Neural progenitor cell (in vitro differentiated cells): ENCODE results near the gene LHFPL2. TPM values are rescaled to one million over a fixed set of nuclear protein-coding genes. Genes with fewer than 3 reads are reported as not detected.

ENCODE experiments used
- DNase-seq: peaks from one replicate; pipeline ENCODE4 v3.0.0-alpha.2; 2016; ENCODE audit warnings: low spot score
- H2AFZ ChIP-seq: fragments of 200-600 bp; sonication (generic); replicated peaks from 2 replicates; pipeline ENCODE4 v1.6.1; 2016; ENCODE audit warnings: antibody characterized with exemption
- H3F3A ChIP-seq: fragments of 200-600 bp; sonication (generic); 2 replicates; pipeline ENCODE4 v1.6.1; 2016; ENCODE audit warnings: antibody characterized with exemption, low read depth
- H3K27ac ChIP-seq: fragments of 200-600 bp; sonication (generic); 2 replicates; pipeline ENCODE4 v1.5.1; 2016; ENCODE audit warnings: mild to moderate bottlenecking
- H3K27me3 ChIP-seq: fragments of 200-600 bp; sonication (generic); 2 replicates; pipeline ENCODE4 v1.6.1; 2016; ENCODE audit warnings: mild to moderate bottlenecking, moderate library complexity
- H3K36me3 ChIP-seq: fragments of 200-600 bp; sonication (generic); 2 replicates; pipeline ENCODE4 v1.5.1; 2016
- H3K4me1 ChIP-seq: fragments of 200-600 bp; sonication (generic); 2 replicates; pipeline ENCODE4 v1.6.1; 2016; ENCODE audit warnings: mixed run types
- H3K4me2 ChIP-seq: fragments of 200-600 bp; sonication (generic); 2 replicates; pipeline ENCODE4 v1.6.1; 2016
- H3K4me3 ChIP-seq: fragments of 200-600 bp; sonication (generic); 2 replicates; pipeline ENCODE4 v1.5.1; 2016
- H3K79me2 ChIP-seq: fragments of 200-600 bp; sonication (generic); 2 replicates; pipeline ENCODE4 v1.6.1; 2016; ENCODE audit warnings: low read depth
- H3K9ac ChIP-seq: fragments of 200-600 bp; sonication (generic); 2 replicates; pipeline ENCODE4 v1.6.1; 2016
- H3K9me3 ChIP-seq: fragments of 200-600 bp; sonication (generic); 2 replicates; pipeline ENCODE4 v1.5.1; 2016; ENCODE audit warnings: low read depth
- H4K20me1 ChIP-seq: fragments of 200-600 bp; sonication (generic); 2 replicates; pipeline ENCODE4 v1.6.1; 2016; ENCODE audit warnings: low read depth
- H3K27ac Mint-ChIP-seq: 3 replicates; pipeline ENCODE4 v1.8.0; 2021; ENCODE audit warnings: mixed read lengths
- H3K27me3 Mint-ChIP-seq: 2 replicates; pipeline ENCODE4 v1.8.0; 2022; ENCODE audit warnings: low read depth, mild to moderate bottlenecking, inconsistent platforms, moderate library complexity, mixed read lengths; ENCODE audit not compliant: insufficient read depth
- H3K36me3 Mint-ChIP-seq: 3 replicates; pipeline ENCODE4 v1.8.0; 2021; ENCODE audit warnings: mixed read lengths
- H3K4me1 Mint-ChIP-seq: 3 replicates; pipeline ENCODE4 v1.8.0; 2021; ENCODE audit warnings: mixed read lengths
- H3K4me3 Mint-ChIP-seq: 3 replicates; pipeline ENCODE4 v1.8.0; 2021; ENCODE audit warnings: mild to moderate bottlenecking, moderate library complexity, mixed read lengths
- H3K9me3 Mint-ChIP-seq: 3 replicates; pipeline ENCODE4 v1.8.0; 2020; ENCODE audit warnings: mixed read lengths
- CTCF ChIP-seq: fragments of 200-600 bp; sonication (generic); IDR thresholded peaks from 2 replicates; pipeline ENCODE4 v1.5.1; 2017; ENCODE audit warnings: antibody characterized with exemption, mild to moderate bottlenecking
- EZH2 ChIP-seq: fragments of 200-600 bp; sonication (generic); IDR thresholded peaks from 2 replicates; pipeline ENCODE4 v1.6.1; 2017; ENCODE audit warnings: antibody characterized with exemption, mild to moderate bottlenecking, moderate library complexity
- EZH2phosphoT487 ChIP-seq: fragments of 200-600 bp; sonication (generic); IDR thresholded peaks from 2 replicates; pipeline ENCODE4 v1.6.1; 2017; ENCODE audit warnings: antibody characterized with exemption
- total RNA-seq: library from RNA; depleted of rRNA; stranded (reverse); fragments of >200 nt; gene quantifications from 2 replicates; pipeline ENCODE4 v1.2.3, GENCODE V29; 2015; ENCODE audit warnings: low replicate concordance

Gene LHFPL2
- total RNA-seq, 1 donor from 2014 or later, result 21.1 TPM

- H3K27ac ChIP-seq, result no peak overlapping the region
Observed at GRCh38 chr5:78627766-78628165, 20.8 kb downstream of the LHFPL2 start.

GRCh38 chr5:78627175-78627574 is 21.4 kb downstream of the LHFPL2 start:
- peaks cover 51% of the 10 kb centered on the region for H3K4me1 Mint-ChIP-seq
- Histone ChIP-seq H3K36me3 (no peaks in the 10 kb centered on the region), H3F3A (peaks cover 9% of the 10 kb centered on the region), H3K9me3 (no peaks in the 10 kb centered on the region), H3K4me3 (no peak overlapping the region), H3K4me1 (peaks cover 21% of the 10 kb centered on the region), H3K79me2 (peaks cover 3% of the 10 kb centered on the region), H3K9ac (no peak overlapping the region), H3K27me3 (no peaks in the 10 kb centered on the region), H3K27ac (no peak overlapping the region), H3K4me2 (no peak overlapping the region), H2AFZ (no peak overlapping the region), H4K20me1 (peaks cover 63% of the 10 kb centered on the region)
- H3K27me3 Mint-ChIP-seq, result no peaks in the 10 kb centered on the region
- H3K4me3 Mint-ChIP-seq, result no peak overlapping the region
- H3K9me3 Mint-ChIP-seq, result no peaks in the 10 kb centered on the region
- H3K36me3 Mint-ChIP-seq, result peaks cover 40% of the 10 kb centered on the region
- TF ChIP-seq EZH2phosphoT487 (no peak), EZH2 (no peak), CTCF (peak; percentile 32)
- DNase-seq, result no peak
- H3K27ac Mint-ChIP-seq, result no peak overlapping the region

More at GRCh38 chr5:78627766-78628165, 20.8 kb downstream of the LHFPL2 start:
- H3K4me3 Mint-ChIP-seq, result no peak overlapping the region
- H3F3A ChIP-seq, result peaks cover 9% of the 10 kb centered on the region
- H3K4me2 ChIP-seq, result no peak overlapping the region
- H3K27me3 ChIP-seq, result no peaks in the 10 kb centered on the region
- no peaks in the 10 kb centered on the region for H3K36me3 ChIP-seq
- H2AFZ ChIP-seq, result no peak overlapping the region
- no peak overlapping the region for H3K4me3 ChIP-seq
- H4K20me1 ChIP-seq, result peaks cover 63% of the 10 kb centered on the region
- TF ChIP-seq EZH2phosphoT487 (no peak), EZH2 (no peak), CTCF (no peak)
- peaks cover 40% of the 10 kb centered on the region for H3K36me3 Mint-ChIP-seq
- no peak overlapping the region for H3K27ac Mint-ChIP-seq
- peaks cover 5% of the 10 kb centered on the region for H3K79me2 ChIP-seq
- no peak overlapping the region for H3K9ac ChIP-seq
- no peaks in the 10 kb centered on the region for H3K9me3 Mint-ChIP-seq
- H3K27me3 Mint-ChIP-seq, result peaks cover 2% of the 10 kb centered on the region
- H3K9me3 ChIP-seq, result no peaks in the 10 kb centered on the region
- peaks cover 21% of the 10 kb centered on the region for H3K4me1 ChIP-seq
- DNase-seq, result no peak
- peaks cover 49% of the 10 kb centered on the region for H3K4me1 Mint-ChIP-seq

GRCh38 chr5:78626009-78626571 is 22.5 kb downstream of the LHFPL2 start:
- peaks cover 9% of the 10 kb centered on the region for H3F3A ChIP-seq
- H3K9me3 ChIP-seq, result no peaks in the 10 kb centered on the region
- peaks cover 40% of the 10 kb centered on the region for H3K36me3 Mint-ChIP-seq
- peaks cover 53% of the 10 kb centered on the region for H3K4me1 Mint-ChIP-seq
- H3K4me2 ChIP-seq, result no peak overlapping the region
- DNase-seq, result no peak
- H2AFZ ChIP-seq, result no peak overlapping the region
- H3K27me3 Mint-ChIP-seq, result no peaks in the 10 kb centered on the region
- H3K27ac ChIP-seq, result no peak overlapping the region
- no peak overlapping the region for H3K4me3 Mint-ChIP-seq
- H3K9ac ChIP-seq, result no peak overlapping the region
- no peaks in the 10 kb centered on the region for H3K36me3 ChIP-seq
- H3K4me1 ChIP-seq, result peaks cover 21% of the 10 kb centered on the region
- peaks cover 63% of the 10 kb centered on the region for H4K20me1 ChIP-seq
- H3K4me3 ChIP-seq, result no peak overlapping the region
- peaks cover 6% of the 10 kb centered on the region for H3K79me2 ChIP-seq
- TF ChIP-seq CTCF, result no peak
- TF ChIP-seq EZH2phosphoT487, result no peak
- TF ChIP-seq EZH2, result no peak
- no peaks in the 10 kb centered on the region for H3K27me3 ChIP-seq
- peaks cover 3% of the 10 kb centered on the region for H3K9me3 Mint-ChIP-seq
- no peak overlapping the region for H3K27ac Mint-ChIP-seq
